ENCODE data around the gene LRRD1.
"Not testable (repeated sequence)": the region's sequence is repeated elsewhere in the genome, so short reads cannot be mapped to it uniquely, and the experiment has no call there.

LRRD1 gene

GRCh38 chr7:92192326-92192725, 13.4 kb upstream of the LRRD1 start:
- H2AK5ac ChIP-seq (ENCODE audit: low read length): no peak overlapping the region
- no peak overlapping the region for H3K23ac ChIP-seq (ENCODE audit: low read length)
- H4K12ac ChIP-seq (ENCODE audit: low read depth, low read length): no peak overlapping the region
- no peak overlapping the region for H3K18ac ChIP-seq (ENCODE audit: low read length)
- no peak overlapping the region for H3K9ac ChIP-seq (ENCODE audit: low read length)
- H3K4me2 ChIP-seq (ENCODE audit: low read length): no peak overlapping the region
- H2BK5ac ChIP-seq (ENCODE audit: low read depth, low read length, poor library complexity): no peak overlapping the region
- no peaks in the 10 kb centered on the region for H3K79me1 ChIP-seq (ENCODE audit: low read length)
- no peak overlapping the region for H2BK120ac ChIP-seq (ENCODE audit: insufficient read depth, low read length, poor library complexity)
- H4K8ac ChIP-seq (ENCODE audit: low read depth, low read length): no peak overlapping the region
- no peaks in the 10 kb centered on the region for H3K27me3 ChIP-seq (ENCODE audit: insufficient read depth, low read length)
- no peak overlapping the region for H3K4ac ChIP-seq (ENCODE audit: low read depth, low read length)
- H3K27ac ChIP-seq (ENCODE audit: low read depth, low read length): no peak overlapping the region
- WGBS (ENCODE audit: extremely low coverage, insufficient coverage, insufficient read length): no CpG with 5 or more reads among the region's 3 CpGs
- no peaks in the 10 kb centered on the region for H3K4me1 ChIP-seq (ENCODE audit: control insufficient read depth in 1 of 2, insufficient read depth in 2 of 2, low read length in 2 of 2)
- H2AFZ ChIP-seq (ENCODE audit: insufficient read depth, low read length, poor library complexity): no peak overlapping the region
- DNase-seq: no peak
- no peak overlapping the region for H3K4me3 ChIP-seq (ENCODE audit: low read depth, low read length)
- no peaks in the 10 kb centered on the region for H3K79me2 ChIP-seq (ENCODE audit: control insufficient read depth, insufficient read depth, low read length, poor library complexity)
- peaks cover 2 to 11% of the 10 kb centered on the region in 2 experiments for H3K36me3 ChIP-seq (ENCODE audit: control insufficient read depth in 1 of 2, insufficient read depth in 2 of 2, low read length in 2 of 2)
- H2BK12ac ChIP-seq (ENCODE audit: low read length): no peak overlapping the region
- no peak overlapping the region for H4K91ac ChIP-seq (ENCODE audit: low read depth, low read length)
- H3K14ac ChIP-seq (ENCODE audit: low read length): no peak overlapping the region
- H3K9me3 ChIP-seq (ENCODE audit: insufficient read depth, low read depth, low read length): peaks cover 7% of the 10 kb centered on the region

DNA sequence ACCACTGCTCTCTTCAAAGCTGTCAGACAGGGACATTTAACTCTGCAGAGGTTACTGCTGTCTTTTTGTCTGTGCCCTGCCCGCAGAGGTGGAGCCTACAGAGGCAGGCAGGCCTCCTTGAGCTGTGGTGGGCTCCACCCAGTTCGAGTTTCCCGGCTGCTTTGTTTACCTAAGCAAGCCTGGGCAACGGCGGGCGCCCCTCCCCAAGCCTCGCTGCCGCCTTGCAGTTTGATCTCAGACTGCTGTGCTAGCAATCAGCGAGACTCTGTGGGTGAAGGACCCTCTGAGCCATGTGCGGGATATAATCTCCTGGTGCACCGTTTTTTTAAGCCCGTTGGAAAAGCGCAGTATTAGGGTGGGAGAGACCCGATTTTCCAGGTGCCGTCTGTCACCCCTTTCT, 10.3 kb upstream of the LRRD1 start:
- H3K36me3 ChIP-seq (ENCODE audit: control insufficient read depth in 1 of 2, insufficient read depth in 2 of 2, low read length in 2 of 2): peaks cover 0 to 11% of the 10 kb centered on the region in 2 experiments

GRCh38 chr7:92184294-92184693, 5.4 kb upstream of the LRRD1 start:
- H3K4me1 ChIP-seq (ENCODE audit: control insufficient read depth in 1 of 2, insufficient read depth in 2 of 2, low read length in 2 of 2); H3K4me3 ChIP-seq (ENCODE audit: low read depth, low read length); H3K79me1 ChIP-seq (ENCODE audit: low read length); H3K18ac ChIP-seq (ENCODE audit: low read length); H3K23ac ChIP-seq (ENCODE audit: low read length); H2AK5ac ChIP-seq (ENCODE audit: low read length); H3K4me2 ChIP-seq (ENCODE audit: low read length); H3K27me3 ChIP-seq (ENCODE audit: insufficient read depth, low read length); H3K14ac ChIP-seq (ENCODE audit: low read length); H4K91ac ChIP-seq (ENCODE audit: low read depth, low read length); H2AFZ ChIP-seq (ENCODE audit: insufficient read depth, low read length, poor library complexity); H4K12ac ChIP-seq (ENCODE audit: low read depth, low read length); H3K9me3 ChIP-seq (ENCODE audit: insufficient read depth, low read depth, low read length); H3K9ac ChIP-seq (ENCODE audit: low read length); H2BK120ac ChIP-seq (ENCODE audit: insufficient read depth, low read length, poor library complexity); H3K4ac ChIP-seq (ENCODE audit: low read depth, low read length); DNase-seq; H3K36me3 ChIP-seq (ENCODE audit: control insufficient read depth in 1 of 2, insufficient read depth in 2 of 2, low read length in 2 of 2); H3K79me2 ChIP-seq (ENCODE audit: control insufficient read depth, insufficient read depth, low read length, poor library complexity); H2BK5ac ChIP-seq (ENCODE audit: low read depth, low read length, poor library complexity); H4K8ac ChIP-seq (ENCODE audit: low read depth, low read length); H2BK12ac ChIP-seq (ENCODE audit: low read length); H3K27ac ChIP-seq (ENCODE audit: low read depth, low read length): not testable (repeated sequence)
- WGBS (ENCODE audit: extremely low coverage, insufficient coverage, insufficient read length): no CpG with 5 or more reads among the region's 1 CpG

More for the DNA sequence above, 10.3 kb upstream of the LRRD1 start:
- not testable (repeated sequence) for H3K27ac ChIP-seq (ENCODE audit: low read depth, low read length); H3K18ac ChIP-seq (ENCODE audit: low read length); H3K4me3 ChIP-seq (ENCODE audit: low read depth, low read length); H3K14ac ChIP-seq (ENCODE audit: low read length); H4K8ac ChIP-seq (ENCODE audit: low read depth, low read length); H4K91ac ChIP-seq (ENCODE audit: low read depth, low read length); DNase-seq; H2BK5ac ChIP-seq (ENCODE audit: low read depth, low read length, poor library complexity); H3K79me2 ChIP-seq (ENCODE audit: control insufficient read depth, insufficient read depth, low read length, poor library complexity); H3K4me2 ChIP-seq (ENCODE audit: low read length); H4K12ac ChIP-seq (ENCODE audit: low read depth, low read length); H2BK12ac ChIP-seq (ENCODE audit: low read length); H3K27me3 ChIP-seq (ENCODE audit: insufficient read depth, low read length); H3K4ac ChIP-seq (ENCODE audit: low read depth, low read length); H3K9me3 ChIP-seq (ENCODE audit: insufficient read depth, low read depth, low read length); H3K23ac ChIP-seq (ENCODE audit: low read length); H2AK5ac ChIP-seq (ENCODE audit: low read length); H3K4me1 ChIP-seq (ENCODE audit: control insufficient read depth in 1 of 2, insufficient read depth in 2 of 2, low read length in 2 of 2); H2BK120ac ChIP-seq (ENCODE audit: insufficient read depth, low read length, poor library complexity); H3K9ac ChIP-seq (ENCODE audit: low read length); H2AFZ ChIP-seq (ENCODE audit: insufficient read depth, low read length, poor library complexity); H3K79me1 ChIP-seq (ENCODE audit: low read length)
- WGBS (ENCODE audit: extremely low coverage, insufficient coverage, insufficient read length): no CpG with 5 or more reads among the region's 15 CpGs

DNA sequence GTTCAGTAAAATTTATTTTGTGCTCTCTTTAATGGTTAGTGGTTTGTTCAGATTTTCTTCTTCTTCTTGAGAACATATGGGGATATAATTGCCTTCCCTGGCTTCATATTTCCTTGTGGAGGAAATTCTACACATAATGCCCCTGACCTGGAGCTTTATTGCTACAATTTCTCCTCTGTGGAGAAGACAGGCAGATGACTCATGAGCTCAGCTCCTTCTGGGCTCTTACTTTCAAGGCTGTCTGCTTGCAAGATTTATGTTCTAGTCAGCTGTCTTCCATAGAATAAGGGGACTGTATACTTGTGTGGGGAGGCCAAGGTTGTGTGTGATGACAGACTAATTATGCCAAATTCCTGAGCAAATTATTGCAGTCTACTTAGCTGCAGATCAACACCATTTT, 1.6 kb downstream of the LRRD1 start:
- Histone ChIP-seq H4K12ac (ENCODE audit: low read depth, low read length) (no peak overlapping the region), H3K79me1 (ENCODE audit: low read length) (no peaks in the 10 kb centered on the region), H2BK120ac (ENCODE audit: insufficient read depth, low read length, poor library complexity) (no peak overlapping the region), H4K8ac (ENCODE audit: low read depth, low read length) (no peak overlapping the region), H3K18ac (ENCODE audit: low read length) (no peak overlapping the region), H3K4me1 (ENCODE audit: control insufficient read depth in 1 of 2, insufficient read depth in 2 of 2, low read length in 2 of 2) (no peaks in the 10 kb centered on the region), H4K91ac (ENCODE audit: low read depth, low read length) (no peak overlapping the region), H3K27ac (ENCODE audit: low read depth, low read length) (no peak overlapping the region), H3K79me2 (ENCODE audit: control insufficient read depth, insufficient read depth, low read length, poor library complexity) (no peaks in the 10 kb centered on the region), H3K4me3 (ENCODE audit: low read depth, low read length) (no peak overlapping the region), H3K9ac (ENCODE audit: low read length) (no peak overlapping the region), H3K14ac (ENCODE audit: low read length) (no peak overlapping the region), H2AFZ (ENCODE audit: insufficient read depth, low read length, poor library complexity) (no peak overlapping the region), H3K4ac (ENCODE audit: low read depth, low read length) (no peak overlapping the region), H3K23ac (ENCODE audit: low read length) (no peak overlapping the region), H3K36me3 (ENCODE audit: control insufficient read depth in 1 of 2, insufficient read depth in 2 of 2, low read length in 2 of 2) (no peaks in the 10 kb centered on the region), H2BK12ac (ENCODE audit: low read length) (no peak overlapping the region), H2AK5ac (ENCODE audit: low read length) (no peak overlapping the region), H2BK5ac (ENCODE audit: low read depth, low read length, poor library complexity) (no peak overlapping the region), H3K4me2 (ENCODE audit: low read length) (no peak overlapping the region), H3K9me3 (ENCODE audit: insufficient read depth, low read depth, low read length) (no peaks in the 10 kb centered on the region), H3K27me3 (ENCODE audit: insufficient read depth, low read length) (no peaks in the 10 kb centered on the region)
- no peak for DNase-seq

All from trophoblast cell (in vitro differentiated cells and primary cell).